ENCODE data around the gene VILL.

DNA sequence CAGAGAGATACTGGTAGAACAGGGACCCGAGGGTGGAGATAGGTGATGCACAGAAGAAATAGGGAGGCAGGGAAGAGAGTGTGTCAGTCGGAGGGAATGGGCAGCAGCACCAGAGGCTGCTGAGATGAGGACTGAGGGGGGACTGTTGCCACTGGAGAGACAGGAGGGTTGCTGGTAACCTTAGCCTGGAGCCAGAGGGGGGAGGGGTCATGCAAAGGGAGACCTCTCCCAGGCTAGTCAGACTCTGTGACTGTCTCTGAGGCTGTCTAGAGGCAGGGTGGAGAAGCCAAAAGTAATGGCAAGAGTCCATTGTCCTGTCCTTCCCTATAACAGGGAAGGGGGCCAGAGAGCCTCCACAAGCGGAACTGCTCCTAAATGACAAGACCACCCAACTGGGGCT, 46.3 kb downstream of the VILL start:
- no peak for TF ChIP-seq POLR2AphosphoS5 (IDR thresholded peaks at IDR 0.05; ENCODE audit: low read depth, low read length)
- TF ChIP-seq POLR2A (IDR thresholded peaks at IDR 0.05; ENCODE audit: low read depth, low read length) = no peak
- no peak for TF ChIP-seq TAF1 (IDR thresholded peaks at IDR 0.05; ENCODE audit: borderline replicate concordance, low read depth, low read length)

Measured in GM12892 (cell line).